ENCODE data around the gene CST7.

GRCh38 chr20:24934101-24934661 is 14.9 kb upstream of the CST7 start:
- TF ChIP-seq CTCF (IDR thresholded peaks at IDR 0.05): no peak
- TF ChIP-seq, protein P1, sequence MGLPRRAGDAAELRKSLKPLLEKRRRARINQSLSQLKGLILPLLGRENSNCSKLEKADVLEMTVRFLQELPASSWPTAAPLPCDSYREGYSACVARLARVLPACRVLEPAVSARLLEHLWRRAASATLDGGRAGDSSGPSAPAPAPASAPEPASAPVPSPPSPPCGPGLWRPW (IDR thresholded peaks at IDR 0.05): no peak
- TF ChIP-seq, protein P2, sequence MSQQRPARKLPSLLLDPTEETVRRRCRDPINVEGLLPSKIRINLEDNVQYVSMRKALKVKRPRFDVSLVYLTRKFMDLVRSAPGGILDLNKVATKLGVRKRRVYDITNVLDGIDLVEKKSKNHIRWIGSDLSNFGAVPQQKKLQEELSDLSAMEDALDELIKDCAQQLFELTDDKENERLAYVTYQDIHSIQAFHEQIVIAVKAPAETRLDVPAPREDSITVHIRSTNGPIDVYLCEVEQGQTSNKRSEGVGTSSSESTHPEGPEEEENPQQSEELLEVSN (IDR thresholded peaks at IDR 0.05; ENCODE audit: borderline replicate concordance, low read depth): no peak
- no peak for TF ChIP-seq HMGXB4 (CRISPR knock-in tag; IDR thresholded peaks at IDR 0.05; ENCODE audit: borderline replicate concordance)
- TF ChIP-seq KDM1A (IDR thresholded peaks at IDR 0.05; ENCODE audit: low read depth): no peak
- TF ChIP-seq BHLHE40 (IDR thresholded peaks at IDR 0.05; ENCODE audit: low read depth, low read length): no peak
